ENCODE measurements around the gene LGMN. TPM values are rescaled to one million over a fixed set of nuclear protein-coding genes. Genes with fewer than 3 reads are reported as not detected.

The LGMN gene
- total and polyA plus RNA-seq, 2 of the 13 experiments (the other 11 are each of a cell fraction or from before 2014, with no cell fraction given) = 28.9 to 76.4 TPM

DNA sequence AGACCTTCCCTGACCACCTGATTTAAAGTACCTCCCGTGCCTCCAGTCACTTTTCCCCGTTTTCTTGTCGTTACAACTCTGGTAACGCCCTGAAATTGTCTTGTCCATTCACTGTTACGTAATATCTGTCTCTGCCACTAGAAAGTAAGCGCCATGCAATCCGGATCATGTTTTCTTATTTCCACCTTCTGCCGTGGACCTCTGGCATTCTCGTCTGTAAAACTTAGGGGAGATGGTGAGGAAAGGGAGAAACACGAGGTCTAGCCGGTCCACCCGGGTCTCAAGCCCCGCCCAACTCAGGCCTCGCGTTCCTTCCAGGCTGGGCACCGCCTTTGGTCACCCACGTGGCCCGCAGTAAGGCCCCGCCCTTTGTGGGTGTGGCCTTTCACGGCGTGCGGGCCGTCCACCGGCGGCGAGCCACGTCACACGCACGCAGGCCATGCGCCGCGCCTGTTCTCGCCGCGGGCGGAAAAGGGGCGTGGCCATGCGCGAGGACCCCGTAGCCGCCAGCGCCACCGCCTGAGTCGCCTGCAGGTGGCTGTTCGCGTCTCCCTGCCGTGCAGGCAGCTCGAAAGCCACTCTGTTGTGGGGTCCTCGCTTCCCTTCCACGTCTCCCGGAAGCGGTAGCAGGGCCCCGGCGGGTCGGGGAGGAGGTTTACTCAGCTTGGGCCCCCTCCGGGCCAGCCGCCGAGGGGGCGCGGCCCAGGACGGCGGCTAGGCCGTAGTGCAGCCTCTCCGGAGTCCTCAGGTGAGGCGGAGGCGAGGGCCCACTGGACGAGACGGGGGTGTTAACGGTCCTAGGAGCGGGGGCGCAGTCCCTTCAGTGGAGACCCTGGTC lies 45.5 kb upstream of the LGMN start, which contains the start of gene GOLGA5 (continued):
- TF ChIP-seq TFE3 (CRISPR knock-in tag; IDR thresholded peaks at IDR 0.05) (peak; percentile 36), SNAPC4 (CRISPR knock-in tag; IDR thresholded peaks at IDR 0.05) (no peak), POLR2A (IDR thresholded peaks at IDR 0.05; ENCODE audit: insufficient read depth in 1 of 2, low read depth in 2 of 2, low read length in 2 of 2) (peak; percentile 73 to 76), ATF7-NPFF (CRISPR knock-in tag; IDR thresholded peaks at IDR 0.05; ENCODE audit: low read depth) (peak; percentile 84), ZNF781 (CRISPR knock-in tag; IDR thresholded peaks at IDR 0.05; ENCODE audit: borderline replicate concordance, not compliant biosample characterization) (no peak), IRX3 (CRISPR knock-in tag; IDR thresholded peaks at IDR 0.05; ENCODE audit: borderline replicate concordance, low read depth) (no peak), GFI1 (CRISPR knock-in tag; IDR thresholded peaks at IDR 0.05; ENCODE audit: borderline replicate concordance) (0 out of 2 replicates have a peak, but pooled peaks have one; percentile 27), STAT5B (CRISPR knock-in tag; IDR thresholded peaks at IDR 0.05) (no peak; the same call in 1 of the 2 replicates), CENPT (CRISPR knock-in tag; IDR thresholded peaks at IDR 0.05; ENCODE audit: low read depth) (no peak), ZNF589 (CRISPR knock-in tag; conservative IDR thresholded peaks at IDR 0.05) (peak; percentile 92; the same call in 1 of the 2 replicates), GABPA (IDR thresholded peaks at IDR 0.05; ENCODE audit: low read depth, low read length) (peak; percentile 63), GABPA (CRISPR knock-in tag; IDR thresholded peaks at IDR 0.05; ENCODE audit: low read depth) (peak; percentile 88), ZFAT (CRISPR knock-in tag; conservative IDR thresholded peaks at IDR 0.05) (no peak), ARHGAP35 (CRISPR knock-in tag; IDR thresholded peaks at IDR 0.05; ENCODE audit: borderline replicate concordance) (no peak), ZFP82 (CRISPR knock-in tag; IDR thresholded peaks at IDR 0.05; ENCODE audit: borderline replicate concordance) (no peak), ZNF121 (CRISPR knock-in tag; IDR thresholded peaks at IDR 0.05) (no peak), ZNF253 (CRISPR knock-in tag; IDR thresholded peaks at IDR 0.05; ENCODE audit: borderline replicate concordance) (no peak), THAP7 (CRISPR knock-in tag; IDR thresholded peaks at IDR 0.05) (no peak)
- TF ChIP-seq, protein P1, sequence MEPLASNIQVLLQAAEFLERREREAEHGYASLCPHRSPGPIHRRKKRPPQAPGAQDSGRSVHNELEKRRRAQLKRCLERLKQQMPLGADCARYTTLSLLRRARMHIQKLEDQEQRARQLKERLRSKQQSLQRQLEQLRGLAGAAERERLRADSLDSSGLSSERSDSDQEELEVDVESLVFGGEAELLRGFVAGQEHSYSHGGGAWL (CRISPR knock-in tag; IDR thresholded peaks at IDR 0.05) = peak; percentile 88
- TF ChIP-seq, protein P2, sequence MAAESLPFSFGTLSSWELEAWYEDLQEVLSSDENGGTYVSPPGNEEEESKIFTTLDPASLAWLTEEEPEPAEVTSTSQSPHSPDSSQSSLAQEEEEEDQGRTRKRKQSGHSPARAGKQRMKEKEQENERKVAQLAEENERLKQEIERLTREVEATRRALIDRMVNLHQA (CRISPR knock-in tag; IDR thresholded peaks at IDR 0.05) = no peak
